Neural crest cell (in vitro differentiated cells): ENCODE results near the gene ARHGAP19. TPM values are rescaled to one million over a fixed set of nuclear protein-coding genes. Genes with fewer than 3 reads are reported as not detected.

Source experiments
- DNase-seq: peaks from one replicate; pipeline ENCODE4 v3.0.0; 2021; ENCODE audit warnings: low read depth, mixed read lengths, low spot score
- H3K27ac Mint-ChIP-seq: one replicate; pipeline ENCODE4 v1.8.0; 2021; ENCODE audit warnings: mild to moderate bottlenecking, mixed read lengths; ENCODE audit not compliant: unreplicated experiment
- H3K27me3 Mint-ChIP-seq: 2 replicates; pipeline ENCODE4 v1.8.0; 2021; ENCODE audit warnings: low read depth, mild to moderate bottlenecking, mixed read lengths
- H3K36me3 Mint-ChIP-seq: 2 replicates; pipeline ENCODE4 v1.8.0; 2021; ENCODE audit warnings: low read depth, mild to moderate bottlenecking, mixed read lengths
- H3K4me1 Mint-ChIP-seq: 2 replicates; pipeline ENCODE4 v1.8.0; 2021; ENCODE audit warnings: mixed read lengths
- H3K4me3 Mint-ChIP-seq: one replicate; pipeline ENCODE4 v1.8.0; 2021; ENCODE audit warnings: mild to moderate bottlenecking, mixed read lengths
- H3K9me3 Mint-ChIP-seq: 2 replicates; pipeline ENCODE4 v1.8.0; 2021; ENCODE audit warnings: mixed read lengths
- CTCF ChIP-seq: fragments of 200-600 bp; sonication (generic); conservative IDR thresholded peaks from 2 replicates; pipeline ENCODE4 v1.5.0; 2021; ENCODE audit warnings: antibody characterized with exemption, mild to moderate bottlenecking
- long read RNA-seq: library from polyadenylated mRNA; unstranded; transcript quantifications from one replicate; pipeline ENCODE4 v2.0.0, GENCODE V29; 2020
- total RNA-seq: library from RNA; stranded (reverse); gene quantifications from 2 replicates; pipeline ENCODE4 v1.2.1, GENCODE V29; 2021

The ARHGAP19 gene
- 30.3 and 32.1 TPM in 2 replicates for total RNA-seq
- long read RNA-seq, full-length matches to known transcripts = 2 of 15 reads
- long read RNA-seq, partial matches to known transcripts = 2 of 15 reads
- long read RNA-seq, other reads (novel, unspliced or antisense) = 11 of 15 reads

GRCh38 chr10:97292097-97292861 is at the start of gene ARHGAP19:
TSS of gene ARHGAP19 (minus strand) at chr10:97292637. CDS start at chr10:97292627, 10 bp downstream.
- Mint-ChIP-seq H3K4me3 (peak within 1 kb of the TSS; percentile 90), H3K36me3 (no peaks in the 10 kb centered on the region), H3K27ac (peak within 1 kb of the TSS; percentile 96), H3K4me1 (peaks cover 18% of the 10 kb centered on the region), H3K9me3 (no peaks in the 10 kb centered on the region), H3K27me3 (no peaks in the 10 kb centered on the region)
- peak; percentile 42 for TF ChIP-seq CTCF
- peak; percentile 85 for DNase-seq

GRCh38 chr10:97341416-97341815 is 49.0 kb upstream of the ARHGAP19 start:
- no peak for TF ChIP-seq CTCF
- H3K27me3 Mint-ChIP-seq = peaks cover 49% of the 10 kb centered on the region
- DNase-seq = no peak

GRCh38 chr10:97338041-97338440 is 45.6 kb upstream of the ARHGAP19 start:
- TF ChIP-seq CTCF = no peak
- no peak for DNase-seq
- peaks cover 25% of the 10 kb centered on the region for H3K4me1 Mint-ChIP-seq
- no peak overlapping the region for H3K27ac Mint-ChIP-seq
- peaks cover 67% of the 10 kb centered on the region for H3K27me3 Mint-ChIP-seq
- no peaks in the 10 kb centered on the region for H3K9me3 Mint-ChIP-seq
- peaks cover 3% of the 10 kb centered on the region for H3K36me3 Mint-ChIP-seq
- H3K4me3 Mint-ChIP-seq = peak overlapping the region; percentile 81

More at GRCh38 chr10:97341416-97341815, 49.0 kb upstream of the ARHGAP19 start:
- no peak overlapping the region for H3K4me3 Mint-ChIP-seq
- H3K36me3 Mint-ChIP-seq = no peaks in the 10 kb centered on the region
- peaks cover 17% of the 10 kb centered on the region for H3K4me1 Mint-ChIP-seq
- no peak overlapping the region for H3K27ac Mint-ChIP-seq
- no peaks in the 10 kb centered on the region for H3K9me3 Mint-ChIP-seq

- no peak for TF ChIP-seq CTCF
- peaks cover 5% of the 10 kb centered on the region for H3K36me3 Mint-ChIP-seq
- peaks cover 76% of the 10 kb centered on the region for H3K27me3 Mint-ChIP-seq
- no peaks in the 10 kb centered on the region for H3K9me3 Mint-ChIP-seq
- peak overlapping the region; percentile 81 for H3K4me3 Mint-ChIP-seq
- H3K27ac Mint-ChIP-seq = no peak overlapping the region
- peaks cover 34% of the 10 kb centered on the region for H3K4me1 Mint-ChIP-seq
- DNase-seq = no peak
These were observed 44.8 kb upstream of the ARHGAP19 start for GRCh38 chr10:97336942-97337831.

- Mint-ChIP-seq H3K4me1 (peaks cover 37% of the 10 kb centered on the region), H3K27ac (no peak overlapping the region)
These were observed 44.0 kb upstream of the ARHGAP19 start for GRCh38 chr10:97336446-97336845.

More at GRCh38 chr10:97336446-97336845, 44.0 kb upstream of the ARHGAP19 start:
- Mint-ChIP-seq H3K27me3 (peaks cover 75% of the 10 kb centered on the region), H3K36me3 (peaks cover 5% of the 10 kb centered on the region), H3K9me3 (no peaks in the 10 kb centered on the region), H3K4me3 (peak overlapping the region; percentile 81)
- no peak for TF ChIP-seq CTCF
- DNase-seq = no peak
